ENCODE measurements around the gene COL12A1.
"Not testable (repeated sequence)": the region's sequence is repeated elsewhere in the genome, so short reads cannot be mapped to it uniquely, and the experiment has no call there.

The COL12A1 gene

DNA sequence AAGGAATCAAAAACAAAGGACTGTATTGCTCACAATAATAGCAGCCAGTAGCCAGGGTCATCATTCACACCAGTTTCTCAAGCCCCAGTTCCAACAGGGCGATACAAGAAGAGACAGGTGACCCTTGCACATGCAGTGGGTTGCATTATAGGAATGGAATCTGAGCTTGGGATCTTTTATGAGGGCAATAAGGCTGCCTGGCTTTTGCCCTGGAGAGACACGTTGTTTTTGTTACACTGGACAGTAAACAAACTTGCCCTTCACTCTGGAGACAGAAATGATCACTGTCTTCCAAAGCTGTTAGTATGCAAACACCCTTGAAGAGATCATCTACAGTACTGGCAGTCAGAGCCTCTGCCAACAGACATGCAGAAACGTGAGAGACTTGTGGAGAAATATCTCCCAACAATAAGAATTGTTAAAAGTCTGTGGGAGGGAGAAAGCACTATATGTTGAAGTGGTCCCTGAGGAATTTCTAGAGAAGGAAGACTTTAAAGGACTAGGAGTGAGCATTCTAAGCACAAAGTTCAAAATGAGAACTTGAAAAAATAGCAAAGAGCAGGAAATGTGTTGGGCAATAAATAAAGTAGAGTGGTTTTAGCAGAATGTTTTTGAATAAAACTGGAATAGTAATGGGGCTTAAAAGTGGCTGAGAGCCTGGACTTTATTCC, 6.2 kb upstream of the COL12A1 start:
- no peak for DNase-seq (ENCODE audit: low read depth)

- DNase-seq (ENCODE audit: low read depth): peak; percentile 8
Measured at GRCh38 chr6:75210885-75211739, 5.3 kb upstream of the COL12A1 start.

DNA sequence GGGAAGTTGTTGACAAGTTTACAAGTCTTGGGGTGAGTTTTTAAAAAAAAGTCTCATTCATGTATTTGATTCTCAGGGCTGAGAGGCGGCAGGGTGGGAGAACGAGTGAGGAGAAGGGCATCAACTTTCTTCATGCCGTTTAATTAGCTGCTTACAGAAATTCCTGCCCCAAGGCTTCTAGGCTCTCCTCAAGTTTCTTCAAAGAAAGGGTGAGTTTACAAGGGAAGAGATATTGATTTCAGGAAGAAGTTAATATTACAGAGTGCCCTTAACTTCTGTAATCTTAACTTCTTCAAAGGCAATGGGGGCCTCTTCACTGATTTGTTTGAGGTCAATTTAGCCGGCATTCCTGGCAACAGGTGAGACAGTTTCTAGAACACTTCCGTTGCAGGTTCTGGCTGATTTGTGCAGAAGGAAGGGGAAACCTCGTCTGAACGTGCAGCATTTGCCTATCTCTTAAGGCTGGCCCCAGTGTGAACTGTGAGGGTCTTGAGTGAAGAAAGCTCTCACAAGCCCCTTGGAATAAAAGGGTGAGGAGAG, 3.4 kb upstream of the COL12A1 start:
- no peak for DNase-seq (ENCODE audit: low read depth)

DNA sequence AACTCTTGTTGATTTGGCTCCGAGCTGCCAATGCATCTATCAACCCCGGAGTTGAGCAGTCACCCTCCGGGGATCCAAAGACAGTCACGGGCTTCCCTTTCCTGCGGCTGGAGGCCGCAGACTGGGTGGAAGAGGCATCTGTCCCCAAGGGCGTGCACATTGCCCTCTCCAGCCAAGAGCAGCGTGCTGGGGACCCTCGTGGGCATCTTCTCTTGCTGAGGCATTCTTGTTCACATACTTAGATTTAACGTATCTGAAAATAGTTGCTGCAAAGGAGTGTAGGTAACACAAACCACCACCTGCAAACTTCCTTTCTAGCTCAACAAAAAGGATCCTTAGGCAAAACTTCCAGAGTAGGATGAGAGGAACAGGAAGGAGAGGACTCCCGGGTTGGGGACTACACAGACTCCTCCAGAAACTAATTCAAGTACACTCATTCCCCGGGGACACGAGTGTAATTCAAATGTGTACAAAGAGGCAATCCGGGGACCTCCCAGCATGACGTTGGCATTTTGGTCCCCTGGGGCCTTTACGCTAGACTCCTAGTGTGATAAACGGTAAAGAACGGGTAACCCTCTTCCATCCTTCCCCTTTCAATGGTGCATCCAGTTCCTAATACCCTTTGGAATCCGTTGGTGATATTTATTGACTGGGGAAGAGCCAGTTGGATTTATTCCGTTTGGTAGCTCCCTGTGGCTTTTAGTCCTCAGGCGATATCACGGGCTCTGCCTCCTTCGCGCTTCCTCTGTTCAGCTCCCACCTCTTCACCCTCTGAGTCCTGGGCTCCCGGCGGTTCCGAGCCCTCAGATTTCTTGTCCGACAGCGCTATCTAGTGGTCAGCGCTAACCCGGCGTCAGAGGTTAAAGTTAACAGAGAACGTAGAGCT, 2.7 kb upstream of the COL12A1 start:
- DNase-seq (ENCODE audit: low read depth): peak; percentile 21

- no peak for DNase-seq (ENCODE audit: low read depth)
Measured at GRCh38 chr6:75206576-75207342, 906 bp upstream of the COL12A1 start.

- DNase-seq (ENCODE audit: low read depth): no peak
Measured at GRCh38 chr6:75204959-75205775, 686 bp downstream of the COL12A1 start.

DNA sequence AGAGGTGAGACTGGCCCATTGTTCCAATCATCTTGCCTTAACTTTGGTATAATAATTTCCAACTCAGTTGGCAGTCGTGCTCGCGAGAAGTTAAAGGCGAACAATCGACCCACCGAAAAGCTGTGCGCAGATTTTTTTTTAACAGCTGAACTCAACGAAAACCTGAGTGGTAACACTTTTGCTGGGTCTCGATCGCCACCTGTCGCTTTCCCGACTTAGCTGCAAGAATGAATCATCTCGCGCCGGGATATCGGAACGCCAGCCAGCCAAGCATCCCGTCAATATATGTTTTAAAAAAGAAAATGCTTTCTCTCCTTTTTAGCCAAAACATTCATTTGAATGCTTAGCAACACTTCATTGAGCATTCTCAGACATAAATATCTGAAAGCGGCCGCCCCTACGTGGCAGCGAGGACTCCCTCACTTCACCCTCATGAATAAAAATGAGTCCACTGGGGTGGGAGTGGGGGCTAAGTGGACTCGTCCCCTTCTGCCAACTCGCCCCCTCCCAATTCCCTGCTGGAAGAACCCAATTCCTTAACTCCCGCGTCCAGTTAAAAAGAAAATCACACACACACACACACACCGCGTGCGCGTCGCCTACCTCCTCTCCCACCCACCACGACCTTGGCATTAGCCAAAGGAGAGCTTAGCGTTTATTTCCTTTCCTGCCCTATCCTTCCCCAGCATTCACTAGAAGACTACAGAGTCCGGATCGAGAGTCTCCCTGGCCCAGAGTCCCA, 1.5 kb downstream of the COL12A1 start:
- DNase-seq (ENCODE audit: low read depth): no peak

- DNase-seq (ENCODE audit: low read depth): no peak
Measured at GRCh38 chr6:75203721-75204120, 2.1 kb downstream of the COL12A1 start.

DNA sequence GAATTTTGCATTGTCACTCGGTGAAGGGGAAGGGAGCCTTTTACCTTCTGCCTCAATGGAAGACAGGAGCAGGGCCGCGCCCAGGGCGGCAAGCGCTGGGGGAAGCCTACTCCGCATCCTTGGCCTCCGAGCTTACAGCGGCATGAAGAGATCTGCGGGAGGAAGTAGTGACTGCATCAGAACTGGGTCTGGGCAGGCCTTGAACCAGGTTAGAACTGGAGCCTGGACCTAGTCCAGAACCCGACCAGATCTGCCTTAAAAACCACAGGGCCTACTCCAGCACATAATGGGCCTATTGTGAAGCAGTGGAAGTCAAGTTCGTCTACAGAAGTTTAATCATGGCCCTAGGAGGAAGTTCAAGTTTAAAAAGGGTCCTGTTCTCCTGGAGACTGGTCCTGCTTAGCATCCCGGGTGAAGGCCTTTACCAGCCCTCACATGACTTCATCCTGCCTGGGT, 3.1 kb downstream of the COL12A1 start:
- DNase-seq (ENCODE audit: low read depth): no peak

DNA sequence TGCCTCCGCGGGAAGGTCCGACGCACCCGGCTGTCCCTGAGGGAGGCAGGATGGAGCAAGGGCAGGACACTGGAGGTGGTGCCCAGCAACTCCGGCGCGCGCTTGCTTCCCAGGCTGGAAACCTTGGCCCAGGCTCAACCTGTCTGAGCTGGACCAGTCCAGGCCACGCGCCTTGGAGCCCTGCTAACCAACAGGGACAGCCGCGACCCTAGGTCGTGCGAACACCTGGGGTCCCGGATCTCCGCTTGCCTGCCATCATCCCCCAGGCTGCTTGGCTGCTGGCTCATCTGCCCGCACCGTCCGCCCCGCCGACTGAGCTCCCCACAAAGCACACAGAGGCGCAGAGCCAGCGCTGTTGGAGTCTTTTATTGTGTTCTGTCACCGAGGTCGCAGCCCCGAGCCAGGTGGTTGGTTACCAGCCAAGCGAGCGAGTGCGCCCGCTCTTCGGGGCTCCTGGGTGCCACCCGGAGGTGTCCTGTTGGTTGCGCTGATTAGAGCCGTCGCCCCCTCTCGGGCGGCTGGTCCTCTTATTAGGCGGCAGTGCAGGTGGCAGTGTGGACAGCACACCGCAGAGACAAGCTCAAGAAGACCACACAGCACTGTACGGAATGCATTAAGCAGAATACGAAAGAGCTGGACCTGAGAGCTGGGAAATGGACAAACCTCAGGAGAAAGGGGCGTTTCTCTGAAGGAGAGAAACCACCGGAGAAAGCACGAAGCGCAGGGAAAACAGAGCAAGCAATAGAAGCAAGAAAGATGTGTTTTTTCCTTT, 3.8 kb downstream of the COL12A1 start:
- DNase-seq (ENCODE audit: low read depth): no peak

DNA sequence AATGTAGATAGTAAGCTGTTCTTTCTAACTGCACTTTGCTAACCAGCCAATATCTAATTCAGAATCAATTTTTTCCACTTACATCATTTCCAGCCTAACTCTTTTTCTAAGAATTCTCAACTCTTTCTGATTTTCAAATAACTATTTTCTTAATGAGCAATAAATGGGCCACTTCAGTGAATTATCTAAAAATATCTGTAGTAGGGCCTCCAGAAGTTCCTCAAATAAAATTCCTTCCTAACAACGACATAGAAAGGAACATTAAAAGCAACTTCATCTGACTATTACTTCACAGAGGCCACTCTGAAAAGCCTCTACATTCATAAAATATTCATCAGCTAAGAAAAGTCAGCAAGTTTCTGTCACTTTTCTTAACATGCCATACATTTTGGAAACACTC, 4.8 kb downstream of the COL12A1 start:
- DNase-seq (ENCODE audit: low read depth): no peak

- no peak for DNase-seq (ENCODE audit: low read depth)
Measured at GRCh38 chr6:75199889-75200288, 6.0 kb downstream of the COL12A1 start.

GRCh38 chr6:75196081-75196687, 9.7 kb downstream of the COL12A1 start:
- no peak for DNase-seq (ENCODE audit: low read depth)

GRCh38 chr6:75188221-75188925, 17.5 kb downstream of the COL12A1 start:
- DNase-seq (ENCODE audit: low read depth): no peak

DNA sequence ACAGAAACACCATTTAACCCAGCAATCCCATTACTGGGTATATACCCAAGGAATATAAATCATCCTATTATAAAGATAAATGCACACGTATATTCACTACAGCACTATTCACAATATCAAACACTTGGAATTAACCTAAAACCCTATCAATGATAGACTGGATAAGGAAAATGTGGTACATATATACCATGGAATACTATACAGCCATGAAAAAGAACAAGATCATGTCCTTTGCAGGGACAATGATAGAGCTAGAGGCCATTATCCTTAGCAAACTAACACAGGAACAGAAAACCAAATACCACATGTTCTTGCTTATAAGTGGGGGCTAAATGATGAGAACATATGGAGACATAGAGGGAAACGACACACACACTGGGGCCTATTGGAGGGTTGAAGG, 19.3 kb downstream of the COL12A1 start:
- DNase-seq (ENCODE audit: low read depth): not testable (repeated sequence)

GRCh38 chr6:75183099-75183541, 22.7 kb downstream of the COL12A1 start:
- no peak for DNase-seq (ENCODE audit: low read depth)

DNA sequence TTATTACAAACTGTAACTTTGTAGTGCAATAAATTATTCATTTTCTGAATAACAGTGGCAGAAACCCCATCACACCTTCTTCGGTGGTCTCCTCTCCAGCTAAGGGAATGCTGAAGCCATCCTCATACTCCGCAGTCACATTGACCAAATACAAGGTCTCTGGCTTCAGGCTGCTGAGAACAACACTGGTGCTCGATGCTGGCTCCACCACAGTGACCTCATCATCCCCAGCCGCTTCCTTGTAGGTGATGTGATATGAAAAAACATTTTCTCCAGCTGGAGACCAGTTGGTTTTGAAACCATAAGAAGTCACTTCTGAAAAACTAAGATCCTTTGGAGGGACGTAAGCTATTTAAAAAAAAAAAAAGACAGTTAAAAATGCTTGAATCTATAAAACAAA, 25.0 kb downstream of the COL12A1 start:
- DNase-seq (ENCODE audit: low read depth): no peak

GRCh38 chr6:75178757-75179156, 27.1 kb downstream of the COL12A1 start:
- no peak for DNase-seq (ENCODE audit: low read depth)
